Measurements from ENCODE around the gene DENND1A. TPM values are rescaled to one million over a fixed set of nuclear protein-coding genes. Genes with fewer than 3 reads are reported as not detected.

DENND1A gene
- total RNA-seq, 1 experiment from 2014 or later: 50.1 TPM

GRCh38 chr9:123365287-123365880, 564.5 kb downstream of the DENND1A start:
- no peak overlapping the region for H3K4me2 ChIP-seq (ENCODE audit: low read depth, low read length, poor library complexity, severe bottlenecking)
- peak; percentile 62 for DNase-seq
- no peaks in the 10 kb centered on the region for H3K27me3 ChIP-seq (ENCODE audit: low read length)
- H3K27ac ChIP-seq (ENCODE audit: low read length): no peak overlapping the region
- H3K9ac ChIP-seq (ENCODE audit: low read length): no peak overlapping the region
- H3K36me3 ChIP-seq (ENCODE audit: insufficient read depth, low read length): no peaks in the 10 kb centered on the region
- H3K79me2 ChIP-seq (ENCODE audit: low read length): no peaks in the 10 kb centered on the region
- no peak overlapping the region for H2AFZ ChIP-seq (ENCODE audit: low read length)
- H3K4me3 ChIP-seq (ENCODE audit: low read length): no peak overlapping the region
- H3K4me1 ChIP-seq (ENCODE audit: low read length): peaks cover 4% of the 10 kb centered on the region
- no peaks in the 10 kb centered on the region for H3K9me2 ChIP-seq (replicated peaks; ENCODE audit: insufficient read depth, low read length)
- H3K9me3 ChIP-seq (ENCODE audit: low read length): no peaks in the 10 kb centered on the region
- no peaks in the 10 kb centered on the region for H4K20me1 ChIP-seq (ENCODE audit: insufficient read depth, low read depth, low read length)

GRCh38 chr9:123364241-123364824, 565.6 kb downstream of the DENND1A start:
- no peak overlapping the region for H3K9ac ChIP-seq (ENCODE audit: low read length)
- peaks cover 13% of the 10 kb centered on the region for H3K4me1 ChIP-seq (ENCODE audit: low read length)
- H3K79me2 ChIP-seq (ENCODE audit: low read length): no peaks in the 10 kb centered on the region
- H3K4me3 ChIP-seq (ENCODE audit: low read length): no peak overlapping the region
- H2AFZ ChIP-seq (ENCODE audit: low read length): no peak overlapping the region
- H3K36me3 ChIP-seq (ENCODE audit: insufficient read depth, low read length): no peaks in the 10 kb centered on the region
- no peaks in the 10 kb centered on the region for H3K9me3 ChIP-seq (ENCODE audit: low read length)
- DNase-seq: no peak
- no peaks in the 10 kb centered on the region for H3K27me3 ChIP-seq (ENCODE audit: low read length)
- H3K27ac ChIP-seq (ENCODE audit: low read length): no peak overlapping the region
- H4K20me1 ChIP-seq (ENCODE audit: insufficient read depth, low read depth, low read length): no peaks in the 10 kb centered on the region
- H3K4me2 ChIP-seq (ENCODE audit: low read depth, low read length, poor library complexity, severe bottlenecking): no peak overlapping the region
- no peaks in the 10 kb centered on the region for H3K9me2 ChIP-seq (replicated peaks; ENCODE audit: insufficient read depth, low read length)

- no peak overlapping the region for H3K27ac ChIP-seq (ENCODE audit: low read length)
- no peak overlapping the region for H3K4me3 ChIP-seq (ENCODE audit: low read length)
- H3K27me3 ChIP-seq (ENCODE audit: low read length): no peaks in the 10 kb centered on the region
- no peak overlapping the region for H3K4me2 ChIP-seq (ENCODE audit: low read depth, low read length, poor library complexity, severe bottlenecking)
- no peak overlapping the region for H3K9ac ChIP-seq (ENCODE audit: low read length)
- no peaks in the 10 kb centered on the region for H3K36me3 ChIP-seq (ENCODE audit: insufficient read depth, low read length)
- peaks cover 13% of the 10 kb centered on the region for H3K4me1 ChIP-seq (ENCODE audit: low read length)
- no peak for DNase-seq
- H2AFZ ChIP-seq (ENCODE audit: low read length): no peak overlapping the region
- no peaks in the 10 kb centered on the region for H3K9me2 ChIP-seq (replicated peaks; ENCODE audit: insufficient read depth, low read length)
- no peaks in the 10 kb centered on the region for H3K79me2 ChIP-seq (ENCODE audit: low read length)
- no peaks in the 10 kb centered on the region for H4K20me1 ChIP-seq (ENCODE audit: insufficient read depth, low read depth, low read length)
- H3K9me3 ChIP-seq (ENCODE audit: low read length): no peaks in the 10 kb centered on the region
These were observed 567.1 kb downstream of the DENND1A start for GRCh38 chr9:123362856-123363255.

- Histone ChIP-seq H3K27ac (ENCODE audit: low read length) (no peak overlapping the region), H3K9ac (ENCODE audit: low read length) (no peak overlapping the region), H3K4me1 (ENCODE audit: low read length) (peaks cover 13% of the 10 kb centered on the region), H3K4me2 (ENCODE audit: low read depth, low read length, poor library complexity, severe bottlenecking) (no peak overlapping the region), H2AFZ (ENCODE audit: low read length) (no peak overlapping the region), H3K27me3 (ENCODE audit: low read length) (no peaks in the 10 kb centered on the region), H3K79me2 (ENCODE audit: low read length) (no peaks in the 10 kb centered on the region), H3K9me2 (replicated peaks; ENCODE audit: insufficient read depth, low read length) (no peaks in the 10 kb centered on the region), H3K4me3 (ENCODE audit: low read length) (no peak overlapping the region), H3K9me3 (ENCODE audit: low read length) (no peaks in the 10 kb centered on the region), H4K20me1 (ENCODE audit: insufficient read depth, low read depth, low read length) (no peaks in the 10 kb centered on the region), H3K36me3 (ENCODE audit: insufficient read depth, low read length) (no peaks in the 10 kb centered on the region)
- DNase-seq: no peak
These were observed 568.0 kb downstream of the DENND1A start for GRCh38 chr9:123361731-123362510.

GRCh38 chr9:123361086-123361730, 568.7 kb downstream of the DENND1A start:
- H3K36me3 ChIP-seq (ENCODE audit: insufficient read depth, low read length): no peaks in the 10 kb centered on the region
- no peaks in the 10 kb centered on the region for H3K9me3 ChIP-seq (ENCODE audit: low read length)
- no peaks in the 10 kb centered on the region for H3K9me2 ChIP-seq (replicated peaks; ENCODE audit: insufficient read depth, low read length)
- H4K20me1 ChIP-seq (ENCODE audit: insufficient read depth, low read depth, low read length): no peaks in the 10 kb centered on the region
- peaks cover 13% of the 10 kb centered on the region for H3K4me1 ChIP-seq (ENCODE audit: low read length)
- H3K27ac ChIP-seq (ENCODE audit: low read length): no peak overlapping the region
- no peaks in the 10 kb centered on the region for H3K79me2 ChIP-seq (ENCODE audit: low read length)
- no peak overlapping the region for H3K9ac ChIP-seq (ENCODE audit: low read length)
- H3K4me3 ChIP-seq (ENCODE audit: low read length): no peak overlapping the region
- DNase-seq: no peak
- no peaks in the 10 kb centered on the region for H3K27me3 ChIP-seq (ENCODE audit: low read length)
- H3K4me2 ChIP-seq (ENCODE audit: low read depth, low read length, poor library complexity, severe bottlenecking): no peak overlapping the region
- H2AFZ ChIP-seq (ENCODE audit: low read length): no peak overlapping the region

GRCh38 chr9:123360161-123361085, 569.5 kb downstream of the DENND1A start:
- no peaks in the 10 kb centered on the region for H3K9me2 ChIP-seq (replicated peaks; ENCODE audit: insufficient read depth, low read length)
- H3K4me3 ChIP-seq (ENCODE audit: low read length): no peak overlapping the region
- H3K36me3 ChIP-seq (ENCODE audit: insufficient read depth, low read length): no peaks in the 10 kb centered on the region
- peak; percentile 84 for DNase-seq
- peaks cover 13% of the 10 kb centered on the region for H3K4me1 ChIP-seq (ENCODE audit: low read length)
- H3K9me3 ChIP-seq (ENCODE audit: low read length): no peaks in the 10 kb centered on the region
- no peaks in the 10 kb centered on the region for H3K79me2 ChIP-seq (ENCODE audit: low read length)
- no peak overlapping the region for H3K27ac ChIP-seq (ENCODE audit: low read length)
- H3K27me3 ChIP-seq (ENCODE audit: low read length): no peaks in the 10 kb centered on the region
- H3K4me2 ChIP-seq (ENCODE audit: low read depth, low read length, poor library complexity, severe bottlenecking): peak overlapping the region; percentile 32
- H4K20me1 ChIP-seq (ENCODE audit: insufficient read depth, low read depth, low read length): no peaks in the 10 kb centered on the region
- H2AFZ ChIP-seq (ENCODE audit: low read length): no peak overlapping the region
- H3K9ac ChIP-seq (ENCODE audit: low read length): peak overlapping the region; percentile 37; the same call in 1 of the 2 replicates

GRCh38 chr9:123359546-123359945, 570.4 kb downstream of the DENND1A start:
- Histone ChIP-seq H3K9me2 (replicated peaks; ENCODE audit: insufficient read depth, low read length) (no peaks in the 10 kb centered on the region), H3K9ac (ENCODE audit: low read length) (no peak overlapping the region), H3K4me3 (ENCODE audit: low read length) (no peak overlapping the region), H3K79me2 (ENCODE audit: low read length) (no peaks in the 10 kb centered on the region), H2AFZ (ENCODE audit: low read length) (no peak overlapping the region), H3K27ac (ENCODE audit: low read length) (no peak overlapping the region), H3K9me3 (ENCODE audit: low read length) (no peaks in the 10 kb centered on the region), H3K4me2 (ENCODE audit: low read depth, low read length, poor library complexity, severe bottlenecking) (peak overlapping the region; percentile 32), H4K20me1 (ENCODE audit: insufficient read depth, low read depth, low read length) (no peaks in the 10 kb centered on the region), H3K36me3 (ENCODE audit: insufficient read depth, low read length) (no peaks in the 10 kb centered on the region), H3K4me1 (ENCODE audit: low read length) (peaks cover 13% of the 10 kb centered on the region), H3K27me3 (ENCODE audit: low read length) (no peaks in the 10 kb centered on the region)
- DNase-seq: no peak

All from Karpas-422 (cell line).